HG02884 (cell line): ENCODE results near the gene MYO3B.

Experiments
- ATAC-seq: cut with Tn5 transposase; IDR thresholded peaks from one replicate; pipeline ENCODE4 v1.9.1; 2021; ENCODE audit warnings: mild to moderate bottlenecking, moderate library complexity; ENCODE audit not compliant: unreplicated experiment

Gene MYO3B

GRCh38 chr2:170292415-170292814, 114.5 kb downstream of the MYO3B start:
- no peak for ATAC-seq

GRCh38 chr2:170297496-170297895, 119.5 kb downstream of the MYO3B start:
- no peak for ATAC-seq

- no peak for ATAC-seq
Observed at GRCh38 chr2:170298115-170298514, 120.2 kb downstream of the MYO3B start.

GRCh38 chr2:170298861-170299429, 121.0 kb downstream of the MYO3B start:
- no peak for ATAC-seq

GRCh38 chr2:170300993-170301392, 123.0 kb downstream of the MYO3B start:
- ATAC-seq = no peak

GRCh38 chr2:170301626-170302025, 123.7 kb downstream of the MYO3B start:
- ATAC-seq = no peak

- no peak for ATAC-seq
Observed at GRCh38 chr2:170305711-170306110, 127.8 kb downstream of the MYO3B start.

GRCh38 chr2:170306293-170306873, 128.4 kb downstream of the MYO3B start:
- ATAC-seq = no peak

GRCh38 chr2:170307052-170307451, 129.1 kb downstream of the MYO3B start:
- ATAC-seq = no peak

- ATAC-seq = no peak
Observed at GRCh38 chr2:170307555-170308351, 129.8 kb downstream of the MYO3B start.

- no peak for ATAC-seq
Observed at GRCh38 chr2:170310876-170311502, 133.0 kb downstream of the MYO3B start.

- ATAC-seq = no peak
Observed at GRCh38 chr2:170313347-170313991, 135.5 kb downstream of the MYO3B start.

- no peak for ATAC-seq
Observed at GRCh38 chr2:170313992-170314348, 136.0 kb downstream of the MYO3B start.

- no peak for ATAC-seq
Observed at GRCh38 chr2:170314744-170315447, 136.9 kb downstream of the MYO3B start.

- no peak for ATAC-seq
Observed at GRCh38 chr2:170320948-170321347, 143.0 kb downstream of the MYO3B start.

- ATAC-seq = no peak
Observed at GRCh38 chr2:170321526-170321925, 143.6 kb downstream of the MYO3B start.

- no peak for ATAC-seq
Observed at GRCh38 chr2:170322140-170322766, 144.3 kb downstream of the MYO3B start.

- no peak for ATAC-seq
Observed at GRCh38 chr2:170323743-170324142, 145.8 kb downstream of the MYO3B start.

- no peak for ATAC-seq
Observed at GRCh38 chr2:170324640-170325046, 146.7 kb downstream of the MYO3B start.

GRCh38 chr2:170330881-170331280, 152.9 kb downstream of the MYO3B start:
- no peak for ATAC-seq
